B cell (primary cell): ENCODE results near the gene SPTBN1.

Experiments
- CTCF ChIP-seq: fragments of 200-600 bp; IDR thresholded peaks from one replicate; pipeline ENCODE4 v1.8.0; 2022; ENCODE audit warnings: antibody characterized with exemption, mild to moderate bottlenecking
- EZH2 ChIP-seq: IDR thresholded peaks from 2 replicates; pipeline ENCODE4 v1.6.1; 2012; ENCODE audit warnings: borderline replicate concordance, low read depth, mild to moderate bottlenecking, moderate library complexity, low read length; ENCODE audit not compliant: insufficient read depth, poor library complexity, severe bottlenecking

- TF ChIP-seq CTCF = no peak
- TF ChIP-seq EZH2 = no peak
Observed at GRCh38 chr2:54564439-54564838, 108.3 kb downstream of the SPTBN1 start.
